Activated CD4-positive, alpha-beta T cell treated with anti-CD3 and anti-CD28 coated beads, Interleukin-2, amount 10 ng/mL, durations not matched to agents 24 days and 14 days (primary cell): ENCODE data around the gene N4BP2. TPM values are rescaled to one million over a fixed set of nuclear protein-coding genes. Genes with fewer than 3 reads are reported as not detected.
"Not testable (repeated sequence)": the region's sequence is repeated elsewhere in the genome, so short reads cannot be mapped to it uniquely, and the experiment has no call there.

ENCODE experiments used
- DNase-seq: peaks from one replicate; pipeline ENCODE4 v3.0.0; 2022
- H3K27ac Mint-ChIP-seq: one replicate; pipeline ENCODE4 v1.8.0; 2022; ENCODE audit warnings: mild to moderate bottlenecking, mixed read lengths
- H3K27me3 Mint-ChIP-seq: one replicate; pipeline ENCODE4 v1.8.0; 2022; ENCODE audit warnings: mixed read lengths
- H3K36me3 Mint-ChIP-seq: one replicate; pipeline ENCODE4 v1.8.0; 2022; ENCODE audit warnings: low read depth, mild to moderate bottlenecking, mixed read lengths
- H3K4me1 Mint-ChIP-seq: one replicate; pipeline ENCODE4 v1.8.0; 2021; ENCODE audit warnings: mixed read lengths
- H3K4me3 Mint-ChIP-seq: one replicate; pipeline ENCODE4 v1.8.0; 2022; ENCODE audit warnings: mild to moderate bottlenecking, moderate library complexity, mixed read lengths
- H3K9me3 Mint-ChIP-seq: one replicate; pipeline ENCODE4 v1.8.0; 2021; ENCODE audit warnings: mixed read lengths
- intact Hi-C: fragments of 100-400 bp; cut with micrococcal nuclease; formaldehyde crosslinking; loops from one replicate; pipeline ENCODE4 v1.15.1; 2023
- total RNA-seq: library from RNA; stranded (reverse); gene quantifications from 2 replicates; pipeline ENCODE4 v1.2.3, GENCODE V29; 2022

Gene N4BP2
- total RNA-seq, 1 donor from 2014 or later = 24.7 TPM

DNA sequence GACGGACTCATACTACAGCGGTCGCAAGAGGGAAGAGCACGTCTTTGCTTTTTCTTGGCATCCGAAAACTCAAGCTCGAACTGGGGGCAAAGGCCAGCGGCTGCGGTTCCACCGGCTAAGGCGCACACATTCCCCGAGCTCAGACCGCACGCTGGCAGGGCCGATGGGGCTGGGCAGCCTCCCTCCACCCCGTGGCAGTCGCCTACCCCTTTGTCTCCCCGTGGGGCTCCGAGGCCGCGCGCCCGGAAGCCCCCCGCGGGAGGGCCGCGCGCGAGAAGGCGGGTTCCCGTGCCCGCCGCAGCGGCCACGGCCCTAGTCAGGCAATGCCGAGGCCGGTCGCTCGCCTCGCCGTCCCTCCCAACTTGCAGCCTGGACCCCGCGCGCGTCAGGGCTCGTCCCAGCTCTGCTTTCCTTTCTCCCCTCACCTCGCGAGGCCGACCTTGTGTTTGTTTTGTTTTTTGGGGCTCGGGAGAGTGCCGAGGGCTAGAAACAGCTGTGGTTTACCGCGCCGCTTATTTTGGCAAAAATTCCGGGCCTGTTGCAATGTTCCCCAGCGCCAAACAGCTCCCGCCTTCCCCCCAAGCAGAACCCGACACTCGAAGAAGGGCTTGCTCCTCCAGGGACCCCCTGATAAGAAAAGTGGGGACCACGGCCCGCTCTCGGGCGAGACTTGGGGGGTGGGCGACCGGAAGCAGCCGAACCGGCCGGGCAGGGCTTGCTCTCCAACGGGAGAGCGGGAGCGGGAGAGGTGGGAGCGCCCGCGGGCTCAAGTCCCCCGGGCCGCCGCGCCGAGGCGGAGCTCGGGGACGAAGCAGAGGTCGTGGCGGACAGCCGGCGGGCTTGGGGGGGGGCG lies 561 bp upstream of the N4BP2 start:
- Mint-ChIP-seq H3K4me1 (peaks cover 30% of the 10 kb centered on the region), H3K9me3 (no peaks in the 10 kb centered on the region), H3K4me3 (peak overlapping the region; percentile 91), H3K27me3 (peaks cover 3% of the 10 kb centered on the region), H3K36me3 (peaks cover 7% of the 10 kb centered on the region), H3K27ac (peak overlapping the region; percentile 99)
- intact Hi-C loops = loop anchor here (1.0 to 10.0 kb wide), 14 partner anchors 10 to 704 kb away; partner anchors contain the start of genes LIAS, PDS5A, RPL9 and SMIM14
- no peak for DNase-seq

DNA sequence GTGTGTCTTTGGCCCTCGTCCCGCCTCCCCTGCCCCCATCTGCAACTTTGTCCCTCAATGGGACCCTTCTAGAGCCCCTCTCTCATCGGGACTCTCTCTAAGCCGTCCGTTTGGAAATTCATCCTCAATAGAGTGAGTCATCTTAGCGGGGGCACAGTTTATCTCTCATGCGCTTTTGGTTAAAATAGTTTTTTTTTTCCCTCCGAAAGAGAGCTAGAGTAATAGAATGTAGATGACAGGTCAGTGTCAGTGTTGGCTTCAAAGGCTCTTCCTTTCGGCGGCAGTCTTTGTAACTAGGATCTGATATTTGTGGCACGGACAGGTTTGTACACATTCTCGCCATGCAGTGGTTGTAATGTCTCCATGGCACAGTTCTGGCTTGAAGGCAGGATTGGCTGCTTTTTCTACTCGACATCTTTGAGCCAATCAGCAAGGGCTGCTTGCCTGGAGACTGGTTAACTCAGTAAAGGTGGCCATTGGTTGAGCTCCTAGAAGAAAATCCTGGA lies 989 bp downstream of the N4BP2 start:
- peak overlapping the region; percentile 91 for H3K4me3 Mint-ChIP-seq
- peaks cover 32% of the 10 kb centered on the region for H3K4me1 Mint-ChIP-seq
- intact Hi-C loops = loop anchor here (2.0 to 10.0 kb wide), 7 partner anchors 65 to 705 kb away; partner anchors contain the start of genes SMIM14 and UGDH
- H3K27ac Mint-ChIP-seq = peak overlapping the region; percentile 98
- peaks cover 13% of the 10 kb centered on the region for H3K36me3 Mint-ChIP-seq
- H3K9me3 Mint-ChIP-seq = no peaks in the 10 kb centered on the region
- H3K27me3 Mint-ChIP-seq = peaks cover 3% of the 10 kb centered on the region
- DNase-seq = peak; percentile 94

DNA sequence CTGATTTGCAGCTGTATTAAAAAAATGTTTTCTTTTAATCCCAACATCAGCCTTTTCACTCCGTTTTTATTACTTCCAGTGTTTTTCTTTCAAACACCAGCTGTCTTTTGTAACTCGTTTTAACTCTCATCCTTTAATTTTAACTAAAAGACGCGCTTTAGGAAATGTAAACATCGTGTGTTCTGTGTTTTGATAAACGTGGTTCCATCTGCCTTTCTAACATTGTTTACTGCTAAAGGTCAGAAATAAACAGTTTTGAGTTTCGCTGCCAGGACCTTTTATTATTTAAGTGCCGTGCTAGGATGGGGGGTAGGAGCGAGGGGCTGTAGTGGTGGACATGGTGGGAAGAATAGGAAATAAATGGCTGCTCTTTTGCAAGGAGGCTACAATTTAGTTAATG lies 1.5 kb downstream of the N4BP2 start:
- peak overlapping the region; percentile 98 for H3K27ac Mint-ChIP-seq
- intact Hi-C loops = loop anchor here (5.0 to 10.0 kb wide), 6 partner anchors 64 to 706 kb away; partner anchors contain the start of genes SMIM14 and UGDH
- no peak for DNase-seq
- peak overlapping the region; percentile 91 for H3K4me3 Mint-ChIP-seq
- peaks cover 28% of the 10 kb centered on the region for H3K4me1 Mint-ChIP-seq
- H3K27me3 Mint-ChIP-seq = peaks cover 3% of the 10 kb centered on the region
- H3K36me3 Mint-ChIP-seq = peaks cover 16% of the 10 kb centered on the region
- H3K9me3 Mint-ChIP-seq = no peaks in the 10 kb centered on the region

DNA sequence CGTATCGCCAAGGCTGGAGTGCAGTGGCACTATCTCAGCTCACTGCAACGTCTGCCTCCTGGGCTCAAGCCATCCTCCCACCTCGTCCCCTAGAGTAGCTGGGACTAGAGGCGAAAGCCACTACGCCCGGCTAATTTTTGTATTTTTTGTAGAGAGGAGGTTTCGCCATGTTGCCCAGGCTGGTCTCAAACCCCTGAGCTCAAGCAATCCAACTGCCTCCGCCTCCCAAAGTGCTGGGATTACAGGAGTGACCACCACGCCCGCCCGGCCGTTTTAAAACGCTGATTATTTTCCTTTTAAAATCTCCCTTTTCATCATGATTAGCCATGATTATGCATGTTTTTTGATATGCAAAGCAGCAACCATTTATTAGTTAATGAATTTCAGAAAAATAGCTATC lies 2.2 kb downstream of the N4BP2 start:
- Mint-ChIP-seq H3K27ac (peak overlapping the region; percentile 65), H3K27me3 (peaks cover 3% of the 10 kb centered on the region), H3K4me3 (peak overlapping the region; percentile 70), H3K9me3 (no peaks in the 10 kb centered on the region), H3K36me3 (peaks cover 18% of the 10 kb centered on the region), H3K4me1 (peaks cover 28% of the 10 kb centered on the region)
- intact Hi-C loops = loop anchor here (5.0 to 10.0 kb wide), 6 partner anchors 63 to 707 kb away; partner anchors contain the start of genes SMIM14 and UGDH
- no peak for DNase-seq

DNA sequence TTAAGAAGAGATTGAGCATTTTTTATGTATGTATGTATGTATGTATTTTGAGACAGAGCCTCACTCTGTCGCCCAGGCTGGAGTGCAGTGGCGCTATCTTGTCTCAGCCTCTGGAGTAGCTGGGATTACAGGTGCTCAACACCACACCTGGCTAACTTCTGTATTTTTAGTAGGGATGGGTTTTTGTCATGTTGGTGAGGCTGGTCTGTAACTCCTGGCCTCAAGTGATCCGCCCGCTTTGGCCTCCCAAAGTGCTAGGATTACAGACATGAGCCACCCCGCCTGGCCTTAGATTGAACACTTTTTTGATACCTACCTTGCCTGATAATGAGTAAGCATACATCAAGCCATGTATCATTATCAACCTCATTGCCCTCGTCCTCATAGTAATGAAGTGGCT lies 2.7 kb downstream of the N4BP2 start:
- H3K4me1 Mint-ChIP-seq = peaks cover 28% of the 10 kb centered on the region
- no peaks in the 10 kb centered on the region for H3K9me3 Mint-ChIP-seq
- peaks cover 23% of the 10 kb centered on the region for H3K36me3 Mint-ChIP-seq
- H3K27me3 Mint-ChIP-seq = peaks cover 3% of the 10 kb centered on the region
- DNase-seq = no peak
- peak overlapping the region; percentile 65 for H3K27ac Mint-ChIP-seq
- peak overlapping the region; percentile 70 for H3K4me3 Mint-ChIP-seq
- intact Hi-C loops = loop anchor here (5.0 to 10.0 kb wide), 6 partner anchors 63 to 707 kb away; partner anchors contain the start of genes SMIM14 and UGDH

DNA sequence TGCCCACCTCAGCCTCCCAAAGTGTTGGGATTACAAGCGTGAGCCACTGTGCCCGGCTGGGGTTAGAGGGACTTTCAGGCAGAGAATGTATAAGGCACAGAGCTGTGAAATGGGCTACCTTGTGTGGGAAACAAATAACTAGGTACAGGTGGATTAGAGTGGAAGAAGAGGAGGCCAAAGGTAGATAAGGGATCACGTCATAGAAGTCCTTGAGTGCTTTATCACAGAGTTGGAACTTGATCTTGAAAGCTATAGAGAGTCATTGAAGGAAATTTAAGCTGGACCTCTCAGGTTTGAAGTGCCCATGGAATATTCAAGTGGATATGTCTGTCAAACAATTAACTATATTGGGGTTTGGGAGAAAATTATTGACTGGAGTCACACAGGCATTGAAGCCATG lies 8.4 kb downstream of the N4BP2 start:
- Mint-ChIP-seq H3K27ac (peak overlapping the region; percentile 18), H3K36me3 (peaks cover 53% of the 10 kb centered on the region), H3K4me3 (peak overlapping the region; percentile 62), H3K9me3 (no peaks in the 10 kb centered on the region), H3K27me3 (no peaks in the 10 kb centered on the region), H3K4me1 (peaks cover 32% of the 10 kb centered on the region)
- peak; percentile 52 for DNase-seq
- intact Hi-C loops = no loop called here

DNA sequence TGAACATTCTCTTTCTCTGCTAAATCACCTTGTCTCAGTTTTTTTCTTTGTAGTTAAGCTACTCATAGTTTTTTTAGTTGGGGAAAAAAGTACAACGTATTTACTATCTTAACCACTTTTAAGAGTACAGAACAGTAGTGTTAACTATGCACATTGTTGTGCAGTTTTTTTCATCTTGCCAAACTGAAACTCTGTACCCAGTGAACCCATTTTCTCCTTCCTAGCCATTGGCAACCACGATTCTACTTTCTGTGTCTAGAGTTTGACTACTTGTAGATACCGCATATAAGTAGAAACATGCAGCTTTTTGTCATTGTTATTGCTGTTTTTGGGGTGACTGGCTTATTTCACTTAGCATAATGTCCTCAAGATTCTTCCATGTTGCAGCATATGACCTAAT lies 10.0 kb downstream of the N4BP2 start:
- Mint-ChIP-seq H3K9me3 (no peaks in the 10 kb centered on the region), H3K4me1 (peaks cover 38% of the 10 kb centered on the region), H3K27me3 (no peaks in the 10 kb centered on the region), H3K27ac (peak overlapping the region; percentile 72), H3K4me3 (peak overlapping the region; percentile 28), H3K36me3 (peaks cover 55% of the 10 kb centered on the region)
- no peak for DNase-seq
- intact Hi-C loops = no loop called here

DNA sequence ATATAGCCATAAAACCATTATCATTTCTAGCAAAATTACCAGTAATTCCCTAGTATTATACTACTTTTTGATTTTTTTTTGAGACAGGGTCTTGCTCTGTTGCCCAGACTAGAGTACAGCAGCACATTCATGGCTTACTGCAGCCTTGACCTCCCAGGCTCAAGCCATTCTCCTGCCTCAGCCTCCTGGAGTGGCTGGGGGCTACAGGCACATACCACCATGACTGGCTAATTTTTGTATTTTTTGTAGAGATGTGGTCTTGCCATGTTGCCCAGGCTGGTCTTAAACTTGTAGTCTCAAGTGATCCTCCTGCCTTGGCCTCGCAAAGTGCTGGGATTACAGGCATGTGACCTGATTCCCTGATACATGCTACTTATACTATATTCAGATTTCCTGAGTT lies 13.7 kb downstream of the N4BP2 start:
- DNase-seq = no peak
- Mint-ChIP-seq H3K4me3 (no peak overlapping the region), H3K4me1 (peaks cover 30% of the 10 kb centered on the region), H3K27ac (no peak overlapping the region), H3K36me3 (peaks cover 47% of the 10 kb centered on the region), H3K9me3 (no peaks in the 10 kb centered on the region), H3K27me3 (no peaks in the 10 kb centered on the region)
- intact Hi-C loops = no loop called here

DNA sequence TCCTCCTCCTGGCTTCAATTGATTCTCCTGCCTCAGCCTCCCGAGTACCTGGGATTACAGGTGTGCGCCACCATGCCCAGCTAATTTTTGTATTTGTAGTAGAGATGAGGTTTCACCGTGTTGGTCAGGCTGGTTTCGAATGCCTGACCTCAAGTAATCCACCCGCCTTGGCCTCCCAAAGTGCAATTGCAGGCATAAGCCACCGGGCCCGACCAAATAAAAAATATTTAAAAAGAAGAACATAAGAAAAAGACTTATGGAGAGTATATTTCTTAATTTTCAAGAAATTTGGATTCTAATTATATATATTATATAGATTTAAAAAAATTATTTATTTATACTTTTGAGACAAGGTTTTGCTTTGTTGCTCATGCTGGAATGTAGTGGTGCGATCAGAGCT lies 29.8 kb downstream of the N4BP2 start:
- Mint-ChIP-seq H3K27me3 (no peaks in the 10 kb centered on the region), H3K27ac (no peak overlapping the region), H3K4me3 (no peak overlapping the region), H3K4me1 (peaks cover 5% of the 10 kb centered on the region), H3K9me3 (no peaks in the 10 kb centered on the region), H3K36me3 (peaks cover 22% of the 10 kb centered on the region)
- DNase-seq = no peak
- intact Hi-C loops = no loop called here

DNA sequence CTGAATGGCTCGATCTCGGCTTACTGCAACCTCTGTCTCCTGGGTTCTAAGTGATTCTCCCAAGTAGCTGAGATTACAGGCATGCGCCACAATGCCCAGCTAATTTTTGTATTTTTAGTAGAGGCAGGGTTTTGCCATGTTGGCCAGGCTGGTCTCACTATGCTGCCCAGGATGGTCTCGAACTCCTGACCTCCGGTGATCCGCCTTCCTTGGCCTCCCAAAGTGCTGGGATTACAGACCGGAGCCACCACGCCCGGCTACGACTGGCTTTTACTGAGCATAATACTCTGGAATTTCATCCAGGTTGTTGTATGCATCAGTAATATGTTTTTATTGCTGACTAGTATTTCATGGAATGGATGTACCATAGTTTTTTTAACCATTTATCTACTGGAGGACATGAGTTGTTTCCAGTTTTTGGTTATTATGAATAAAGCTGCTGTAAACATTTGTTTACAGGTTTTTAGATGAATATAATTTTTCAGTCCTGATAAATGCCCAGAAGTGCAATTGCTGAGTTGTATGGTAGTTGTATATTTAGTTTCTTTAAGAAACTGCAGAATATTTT lies 31.2 kb downstream of the N4BP2 start:
- intact Hi-C loops = no loop called here
- no peak for DNase-seq
- H3K27ac Mint-ChIP-seq = no peak overlapping the region
- H3K36me3 Mint-ChIP-seq = peaks cover 25% of the 10 kb centered on the region
- no peak overlapping the region for H3K4me3 Mint-ChIP-seq
- no peaks in the 10 kb centered on the region for H3K27me3 Mint-ChIP-seq
- H3K4me1 Mint-ChIP-seq = peaks cover 4% of the 10 kb centered on the region
- no peaks in the 10 kb centered on the region for H3K9me3 Mint-ChIP-seq

DNA sequence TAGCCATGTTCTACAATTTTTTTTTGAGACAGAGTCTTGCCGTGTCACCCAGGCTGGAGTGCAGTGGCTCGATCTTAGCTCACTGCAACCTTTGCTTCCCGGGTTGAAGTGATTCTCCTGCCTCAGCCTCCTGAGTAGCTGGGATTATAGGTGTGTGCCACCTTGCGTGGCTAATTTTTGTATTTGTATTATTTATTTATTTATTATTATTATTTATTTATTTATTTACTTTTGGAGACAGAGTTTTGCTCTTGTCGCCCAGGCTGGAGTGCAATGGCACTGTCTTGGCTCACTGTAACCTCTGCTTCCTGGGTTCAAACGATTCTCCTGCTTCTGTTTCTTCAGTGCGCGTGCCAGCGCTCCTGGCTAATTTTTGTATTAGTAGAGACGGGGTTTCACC lies 36.8 kb downstream of the N4BP2 start:
- H3K27ac Mint-ChIP-seq, DNase-seq, intact Hi-C loops, H3K27me3 Mint-ChIP-seq, H3K9me3 Mint-ChIP-seq, H3K4me1 Mint-ChIP-seq, H3K4me3 Mint-ChIP-seq: not testable (repeated sequence)
- peaks cover 27% of the 10 kb centered on the region for H3K36me3 Mint-ChIP-seq

DNA sequence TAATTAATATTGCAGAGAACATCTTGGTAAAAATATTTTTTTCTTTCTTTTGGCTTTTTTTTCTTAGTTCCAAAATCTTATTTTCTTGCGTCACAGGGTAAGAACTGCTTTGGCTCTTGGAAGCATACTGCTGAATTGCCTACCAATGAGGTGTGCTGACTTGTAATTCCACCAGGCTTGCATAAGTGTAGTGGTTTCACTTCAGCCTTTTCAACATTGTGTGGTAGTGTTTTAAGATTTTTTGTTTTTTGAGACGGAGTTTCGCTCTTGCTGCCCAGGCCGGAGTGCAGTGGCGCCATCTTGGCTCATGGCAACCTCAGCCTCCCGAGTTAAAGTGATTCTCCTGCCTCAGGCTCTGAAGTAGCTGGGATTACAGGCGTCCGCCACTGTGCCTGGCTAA lies 42.4 kb downstream of the N4BP2 start:
- H3K4me1 Mint-ChIP-seq = peaks cover 4% of the 10 kb centered on the region
- H3K27ac Mint-ChIP-seq = no peak overlapping the region
- peaks cover 3% of the 10 kb centered on the region for H3K9me3 Mint-ChIP-seq
- H3K27me3 Mint-ChIP-seq = no peaks in the 10 kb centered on the region
- intact Hi-C loops = no loop called here
- H3K36me3 Mint-ChIP-seq = peaks cover 25% of the 10 kb centered on the region
- DNase-seq = peak; percentile 40
- no peak overlapping the region for H3K4me3 Mint-ChIP-seq

DNA sequence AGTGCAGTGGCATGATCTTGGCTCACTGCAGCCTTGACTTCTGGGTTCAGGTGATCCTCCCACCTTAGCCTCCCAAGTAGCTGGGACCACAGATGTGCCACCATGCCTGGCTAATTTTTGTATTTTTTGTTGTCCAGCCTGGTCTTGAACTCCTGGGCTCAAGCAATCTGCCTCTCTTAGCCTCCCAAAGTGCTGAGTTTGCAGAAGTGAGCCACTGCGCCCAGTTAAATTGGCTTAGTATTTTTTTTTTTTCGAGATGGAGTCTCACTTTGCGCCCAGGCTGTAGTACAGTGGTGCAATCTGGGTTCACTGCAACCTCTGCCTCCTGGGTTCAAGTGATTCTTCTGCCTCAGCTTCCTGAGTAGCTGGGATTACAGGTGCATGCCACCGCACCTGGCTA lies 50.5 kb downstream of the N4BP2 start:
- DNase-seq, H3K27ac Mint-ChIP-seq, H3K4me3 Mint-ChIP-seq, H3K4me1 Mint-ChIP-seq, H3K27me3 Mint-ChIP-seq, H3K9me3 Mint-ChIP-seq, intact Hi-C loops: not testable (repeated sequence)
- peaks cover 49% of the 10 kb centered on the region for H3K36me3 Mint-ChIP-seq
